Raji (cell line): ENCODE data around the gene ZBTB32.

Experiments
- POLR2A ChIP-seq: IDR thresholded peaks from 2 replicates; pipeline ENCODE4 v1.6.1; 2011; ENCODE audit warnings: low read depth, low read length, control low read depth; ENCODE audit not compliant: insufficient read depth

ZBTB32 gene, protein sequence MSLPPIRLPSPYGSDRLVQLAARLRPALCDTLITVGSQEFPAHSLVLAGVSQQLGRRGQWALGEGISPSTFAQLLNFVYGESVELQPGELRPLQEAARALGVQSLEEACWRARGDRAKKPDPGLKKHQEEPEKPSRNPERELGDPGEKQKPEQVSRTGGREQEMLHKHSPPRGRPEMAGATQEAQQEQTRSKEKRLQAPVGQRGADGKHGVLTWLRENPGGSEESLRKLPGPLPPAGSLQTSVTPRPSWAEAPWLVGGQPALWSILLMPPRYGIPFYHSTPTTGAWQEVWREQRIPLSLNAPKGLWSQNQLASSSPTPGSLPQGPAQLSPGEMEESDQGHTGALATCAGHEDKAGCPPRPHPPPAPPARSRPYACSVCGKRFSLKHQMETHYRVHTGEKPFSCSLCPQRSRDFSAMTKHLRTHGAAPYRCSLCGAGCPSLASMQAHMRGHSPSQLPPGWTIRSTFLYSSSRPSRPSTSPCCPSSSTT

DNA sequence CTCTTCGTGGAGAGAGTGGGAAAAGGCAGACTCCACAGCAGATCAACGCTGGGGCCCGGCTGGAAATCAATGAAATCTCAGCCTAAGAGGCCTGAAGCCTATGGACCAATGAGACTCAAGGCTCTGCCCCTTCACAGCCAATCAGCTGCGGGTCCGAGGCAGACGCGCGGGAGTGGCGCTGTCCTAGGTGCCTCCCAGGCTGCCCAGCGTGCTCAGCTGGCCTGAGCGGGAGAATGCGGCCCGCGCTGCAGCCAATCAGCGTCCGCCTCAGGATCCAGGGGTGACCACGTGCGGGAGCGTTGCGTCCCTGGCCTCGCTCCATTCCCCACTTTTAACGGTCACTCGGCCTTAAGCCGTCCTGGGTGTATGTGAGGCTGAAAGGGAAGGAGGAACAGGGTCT, at the start of gene ZBTB32:
ZBTB32 (plus strand) TSS at position 341 of the 400 bp plus-strand sequence. CDS start 10,069 bp downstream, outside the sequence.
- TF ChIP-seq POLR2A, result no peak

DNA sequence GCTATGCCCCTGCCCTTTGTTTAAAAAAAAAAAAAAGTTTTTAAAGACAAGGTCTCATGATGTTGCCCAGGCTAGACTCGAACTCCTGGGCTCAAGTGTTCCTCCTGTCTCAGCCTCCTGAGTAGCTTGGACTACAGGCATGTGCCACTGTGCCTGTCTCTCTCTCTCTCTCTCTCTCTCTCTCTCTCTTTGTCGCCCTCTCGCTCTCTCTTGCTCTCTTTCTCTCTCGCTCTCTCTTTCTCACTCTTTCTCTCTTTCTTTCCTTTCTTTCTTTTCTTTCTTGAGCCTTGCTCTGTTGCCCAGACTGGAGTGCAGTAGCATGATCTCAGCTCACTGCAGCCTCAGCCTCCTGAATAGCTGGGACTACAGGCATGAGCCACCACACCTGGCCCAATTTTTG, 48.8 kb upstream of the ZBTB32 start:
- TF ChIP-seq POLR2A, result no peak

DNA sequence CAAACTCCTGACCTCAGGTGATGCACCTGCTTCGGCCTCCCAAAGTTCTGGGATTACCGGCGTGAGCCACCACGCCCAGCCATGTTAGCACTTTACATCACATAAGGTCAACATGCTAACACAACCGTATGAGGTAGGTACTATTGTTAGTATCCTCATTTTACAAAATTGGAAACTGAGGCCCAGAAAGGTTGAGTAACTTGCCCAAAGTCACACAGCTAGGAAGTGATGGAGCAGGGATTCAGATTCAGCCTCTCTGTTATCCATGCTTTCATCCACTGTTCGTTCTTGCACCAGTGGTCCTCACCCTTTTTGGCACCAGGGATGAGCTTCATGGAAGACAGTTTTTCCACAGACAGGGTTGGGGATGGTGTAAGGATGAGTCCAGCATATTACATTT, 47.7 kb upstream of the ZBTB32 start:
- TF ChIP-seq POLR2A, result no peak

DNA sequence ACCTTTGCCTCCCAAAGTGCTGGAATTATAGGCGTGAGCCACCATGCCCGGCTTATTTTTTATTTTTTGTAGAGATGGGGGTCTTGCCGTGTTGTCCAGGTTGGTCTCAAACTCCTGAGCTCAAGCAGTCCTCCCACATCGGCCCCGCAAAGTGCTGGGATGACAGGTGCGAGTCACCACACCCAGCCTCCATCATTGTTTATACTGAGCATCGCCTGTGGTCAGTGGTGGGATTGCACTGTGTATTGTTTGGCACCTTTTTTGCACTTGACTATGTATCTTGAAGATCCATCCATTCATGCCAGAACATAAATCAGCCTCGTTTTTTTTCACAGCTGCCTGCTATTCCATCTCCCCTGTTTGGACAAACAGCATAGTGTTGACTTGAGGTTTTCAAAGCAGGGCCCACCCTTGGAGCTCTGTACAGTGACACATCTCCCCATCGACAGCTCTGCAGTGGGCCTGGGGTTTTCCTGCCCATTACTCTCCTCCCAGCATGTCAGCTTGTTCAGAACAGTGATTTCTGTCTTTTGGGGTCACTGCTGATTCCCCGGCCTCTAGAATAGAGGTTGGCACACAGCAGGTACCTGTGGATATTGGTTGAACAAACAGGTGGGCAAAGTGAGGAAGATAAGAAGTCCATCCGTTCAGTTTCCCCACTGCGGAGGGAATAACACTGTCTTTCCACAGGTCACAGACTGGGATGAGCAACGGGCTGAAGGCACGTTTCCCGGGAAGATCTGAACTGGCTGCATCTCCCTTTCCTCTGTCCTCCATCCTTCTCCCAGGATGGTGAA, 46.3 kb upstream of the ZBTB32 start:
- no peak for TF ChIP-seq POLR2A

DNA sequence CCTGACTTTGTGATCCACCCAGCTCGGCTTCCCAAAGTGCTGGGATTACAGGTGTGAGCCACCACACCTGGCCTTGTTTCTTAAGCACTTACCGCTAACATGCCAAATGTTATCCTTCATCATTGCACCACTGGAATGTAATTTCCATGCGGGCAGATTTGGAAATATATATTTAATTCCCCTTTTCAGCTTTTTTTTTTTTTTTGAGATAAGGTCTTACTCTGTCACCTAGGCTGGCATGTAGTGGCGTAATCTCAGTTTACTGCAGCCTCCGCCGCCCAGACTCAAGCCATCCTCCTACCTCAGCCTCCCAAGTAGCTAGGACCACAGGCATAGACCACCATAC, 42.4 kb upstream of the ZBTB32 start:
- TF ChIP-seq POLR2A, result no peak

DNA sequence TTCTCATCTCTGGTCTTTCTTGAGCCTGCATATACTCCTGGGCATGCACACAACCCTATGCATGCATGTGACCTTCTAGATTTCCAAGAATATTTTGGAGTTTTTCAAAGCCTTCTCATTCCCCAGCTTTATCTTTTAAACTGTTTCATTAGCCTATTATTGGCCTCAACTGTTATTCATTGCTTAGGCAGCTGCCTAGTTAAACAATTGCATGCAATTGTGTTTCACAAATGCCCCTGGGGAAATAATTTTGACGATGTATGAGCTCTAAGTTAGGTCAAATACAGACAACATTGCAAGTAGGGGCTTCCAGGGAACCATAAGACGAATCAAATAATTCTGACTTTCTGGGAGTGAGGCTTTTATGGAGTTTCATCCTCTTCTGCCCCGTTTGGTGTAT, 40.4 kb upstream of the ZBTB32 start:
- TF ChIP-seq POLR2A, result no peak

- TF ChIP-seq POLR2A, result no peak
These were observed 39.2 kb upstream of the ZBTB32 start for GRCh38 chr19:35665157-35665556.

DNA sequence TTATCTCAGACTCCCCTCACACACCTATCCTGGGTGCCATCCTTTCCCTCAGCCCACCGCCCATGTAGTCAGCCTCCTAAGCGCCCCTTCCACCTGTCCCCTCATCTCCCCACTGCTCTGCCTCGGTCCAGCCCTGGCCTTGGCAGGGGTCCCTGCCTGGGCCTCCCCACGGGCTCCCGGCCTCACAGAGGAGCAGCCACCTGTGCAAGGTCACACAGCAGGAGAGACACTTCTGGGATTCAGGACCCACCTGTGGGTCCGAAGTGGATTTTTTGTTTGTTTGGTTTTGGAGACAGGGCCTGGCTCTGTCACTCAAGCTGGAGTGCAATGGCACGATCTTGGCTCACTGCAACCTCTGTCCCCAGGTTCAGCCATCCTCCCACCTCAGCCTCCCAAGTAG, 38.8 kb upstream of the ZBTB32 start:
- no peak for TF ChIP-seq POLR2A

DNA sequence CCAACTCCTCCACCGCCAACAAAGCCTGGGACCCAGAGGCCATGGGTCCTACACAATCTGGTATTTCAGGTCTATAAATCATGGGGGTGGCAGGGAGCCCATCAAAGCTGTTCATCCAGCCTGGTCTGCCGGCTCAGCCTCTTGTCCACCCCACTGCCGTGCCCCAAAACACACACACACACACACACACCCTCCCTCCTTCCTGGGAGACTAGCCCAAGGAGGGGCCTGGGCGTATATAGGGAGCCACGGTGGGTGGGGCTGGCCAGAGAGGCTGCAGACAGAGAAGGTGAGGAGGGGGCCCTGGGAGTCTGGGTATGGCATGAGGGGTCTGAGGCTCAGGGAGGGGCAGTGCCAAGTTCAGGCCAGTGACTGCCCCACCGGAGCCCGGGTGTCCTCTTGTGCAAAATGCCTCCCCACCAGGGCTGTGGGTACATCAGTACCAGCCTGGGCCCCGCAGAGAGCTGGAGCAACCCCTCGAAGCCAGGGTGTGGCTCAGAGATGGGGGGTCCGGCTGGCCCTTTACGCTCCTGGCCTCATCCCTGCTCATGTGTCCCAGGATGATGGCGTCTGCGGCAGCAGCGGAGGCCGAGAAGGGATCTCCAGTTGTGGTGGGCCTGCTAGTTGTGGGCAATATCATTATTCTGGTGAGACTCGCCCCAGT, 38.0 kb upstream of the ZBTB32 start, which contains the start of gene UPK1A:
UPK1A (plus strand) TSS at position 267 of the 663 bp plus-strand sequence; CDS start at position 563, 296 bp downstream.
- TF ChIP-seq POLR2A, result no peak

DNA sequence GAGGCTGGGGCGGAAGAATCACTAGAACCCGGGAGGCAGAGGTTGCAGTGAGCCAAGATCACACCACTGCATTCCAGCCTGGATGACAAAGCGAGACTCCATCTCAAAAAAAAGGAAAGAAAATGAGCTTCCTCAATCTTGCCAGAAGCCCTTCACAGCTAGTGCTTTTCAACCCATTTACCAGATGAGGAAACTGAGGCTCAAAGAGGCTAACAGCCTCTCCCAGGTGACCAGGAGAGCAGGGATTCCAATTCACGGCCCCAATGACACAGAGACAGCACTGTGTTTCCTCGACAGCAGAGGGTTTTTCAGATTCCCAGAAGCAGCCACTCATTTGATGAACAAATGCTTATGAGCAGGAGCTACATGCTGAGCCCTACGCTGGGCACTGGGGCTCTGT, 34.8 kb upstream of the ZBTB32 start:
- no peak for TF ChIP-seq POLR2A

- TF ChIP-seq POLR2A, result no peak
These were observed 34.4 kb upstream of the ZBTB32 start for GRCh38 chr19:35669974-35670373.

DNA sequence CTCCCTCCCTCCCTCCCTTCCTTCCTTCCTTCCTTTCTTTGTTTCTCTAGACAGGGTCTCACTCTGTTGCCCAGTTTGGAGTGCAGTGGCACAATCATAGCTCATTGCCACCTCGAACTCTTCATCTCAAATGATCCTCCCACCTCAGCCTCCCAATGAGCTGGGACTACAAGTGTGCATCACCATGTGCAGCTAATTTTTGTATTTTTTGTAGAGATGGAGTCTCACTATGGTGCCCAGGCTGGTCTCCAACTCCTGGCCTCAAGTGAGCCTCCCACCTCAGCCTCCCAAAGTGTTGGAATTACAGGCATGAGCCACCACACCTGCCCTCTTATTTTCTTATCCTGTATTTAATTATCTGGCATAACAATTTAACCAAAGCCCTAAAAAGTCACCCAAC, 33.7 kb upstream of the ZBTB32 start:
- no peak for TF ChIP-seq POLR2A

GRCh38 chr19:35671818-35672217, 32.5 kb upstream of the ZBTB32 start:
- no peak for TF ChIP-seq POLR2A

- TF ChIP-seq POLR2A, result no peak
These were observed 31.1 kb upstream of the ZBTB32 start for GRCh38 chr19:35673121-35673804.

DNA sequence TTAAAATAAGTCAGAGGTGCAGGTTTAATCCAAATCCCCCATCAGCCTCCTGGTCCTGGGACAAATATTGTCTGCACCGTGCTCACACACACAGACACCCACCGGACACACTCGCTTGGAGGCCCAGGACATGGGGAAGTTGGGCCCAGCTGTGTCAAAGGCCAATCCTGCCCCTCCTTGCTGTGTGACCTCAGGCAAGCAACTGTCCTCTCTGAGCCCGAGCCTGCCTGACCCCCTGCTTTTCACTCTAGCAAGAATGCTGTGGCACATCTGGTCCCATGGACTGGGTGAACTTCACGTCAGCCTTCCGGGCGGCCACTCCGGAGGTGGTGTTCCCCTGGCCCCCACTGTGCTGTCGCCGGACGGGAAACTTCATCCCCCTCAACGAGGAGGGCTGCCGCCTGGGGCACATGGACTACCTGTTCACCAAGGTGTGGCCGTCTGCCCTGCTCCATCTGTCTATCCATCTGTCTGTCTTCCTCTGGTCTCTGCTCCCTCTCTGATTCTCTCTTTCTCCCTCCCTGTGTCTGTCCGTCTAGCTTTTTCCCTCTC, 28.7 kb upstream of the ZBTB32 start:
- no peak for TF ChIP-seq POLR2A
